Bronchial epithelial cell (primary cell): ENCODE results near the gene OR7G3. TPM values are rescaled to one million over a fixed set of nuclear protein-coding genes. Genes with fewer than 3 reads are reported as not detected.

Experiments
- DNase-seq: peaks from one replicate; pipeline ENCODE4 v3.0.0-alpha.2; 2010; ENCODE audit warnings: low read depth
- FAIRE-seq: peaks from 2 replicates; lab custom pipeline; 2011; peaks lifted over from hg19 to GRCh38; lab: Jason Lieb, UNC
- H3K27me3 ChIP-seq: 2 replicates; pipeline ENCODE4 v1.5.1; 2011; ENCODE audit warnings: low read length; ENCODE audit not compliant: control insufficient read depth, insufficient read depth
- H3K36me3 ChIP-seq: 2 replicates; pipeline ENCODE4 v1.5.1; 2011; ENCODE audit warnings: low read length; ENCODE audit not compliant: control insufficient read depth, insufficient read depth
- H3K4me3 ChIP-seq: 2 replicates; pipeline ENCODE4 v1.5.1; 2011; ENCODE audit warnings: mild to moderate bottlenecking, low read depth, low read length, control low read depth
- total RNA-seq: library from RNA; depleted of rRNA; stranded (reverse); fragments of >200 nt; gene quantifications from 2 replicates; pipeline ENCODE4 v1.2.1, GENCODE V29; 2014
- TF ChIP-seq, protein P1 (sequence below): IDR thresholded peaks from 2 replicates; pipeline ENCODE4 v1.5.1; 2011; ENCODE audit warnings: mild to moderate bottlenecking, moderate library complexity, low read length, control low read depth, inconsistent platforms; ENCODE audit not compliant: insufficient read depth, severe bottlenecking

OR7G3 gene
- total RNA-seq, 1 donor from 2014 or later = not detected

DNA sequence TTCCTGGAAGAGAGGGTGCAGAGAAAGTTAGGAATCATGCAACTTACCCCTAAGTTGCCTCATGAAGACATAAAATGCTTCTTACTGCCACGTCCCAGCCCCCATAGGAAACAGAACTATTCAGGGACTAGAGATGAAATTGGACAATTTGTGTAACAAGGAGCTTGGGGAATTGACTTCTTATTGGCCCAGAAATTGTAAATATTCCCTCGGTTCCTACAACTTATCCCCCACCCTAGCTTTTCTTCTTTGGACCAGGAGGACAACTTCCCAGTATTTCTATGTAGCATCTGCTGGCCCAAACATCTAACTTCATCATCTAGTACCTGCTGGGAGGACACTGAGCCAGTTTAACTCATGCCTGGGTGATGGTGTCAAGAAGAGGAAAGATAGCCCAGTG is 40.0 kb downstream of the OR7G3 start, which contains the start of gene OR1M1:
OR1M1 (plus strand) TSS at position 301 of the 400 bp plus-strand sequence. CDS start 6,184 bp downstream, outside the sequence.
- Histone ChIP-seq H3K27me3 (no peaks in the 10 kb centered on the region), H3K4me3 (no peak within 1 kb of the TSS), H3K36me3 (no peaks in the 10 kb centered on the region)
- DNase-seq (no peak), FAIRE-seq (no peak)
- TF ChIP-seq, protein P1, sequence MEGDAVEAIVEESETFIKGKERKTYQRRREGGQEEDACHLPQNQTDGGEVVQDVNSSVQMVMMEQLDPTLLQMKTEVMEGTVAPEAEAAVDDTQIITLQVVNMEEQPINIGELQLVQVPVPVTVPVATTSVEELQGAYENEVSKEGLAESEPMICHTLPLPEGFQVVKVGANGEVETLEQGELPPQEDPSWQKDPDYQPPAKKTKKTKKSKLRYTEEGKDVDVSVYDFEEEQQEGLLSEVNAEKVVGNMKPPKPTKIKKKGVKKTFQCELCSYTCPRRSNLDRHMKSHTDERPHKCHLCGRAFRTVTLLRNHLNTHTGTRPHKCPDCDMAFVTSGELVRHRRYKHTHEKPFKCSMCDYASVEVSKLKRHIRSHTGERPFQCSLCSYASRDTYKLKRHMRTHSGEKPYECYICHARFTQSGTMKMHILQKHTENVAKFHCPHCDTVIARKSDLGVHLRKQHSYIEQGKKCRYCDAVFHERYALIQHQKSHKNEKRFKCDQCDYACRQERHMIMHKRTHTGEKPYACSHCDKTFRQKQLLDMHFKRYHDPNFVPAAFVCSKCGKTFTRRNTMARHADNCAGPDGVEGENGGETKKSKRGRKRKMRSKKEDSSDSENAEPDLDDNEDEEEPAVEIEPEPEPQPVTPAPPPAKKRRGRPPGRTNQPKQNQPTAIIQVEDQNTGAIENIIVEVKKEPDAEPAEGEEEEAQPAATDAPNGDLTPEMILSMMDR = no peak

DNA sequence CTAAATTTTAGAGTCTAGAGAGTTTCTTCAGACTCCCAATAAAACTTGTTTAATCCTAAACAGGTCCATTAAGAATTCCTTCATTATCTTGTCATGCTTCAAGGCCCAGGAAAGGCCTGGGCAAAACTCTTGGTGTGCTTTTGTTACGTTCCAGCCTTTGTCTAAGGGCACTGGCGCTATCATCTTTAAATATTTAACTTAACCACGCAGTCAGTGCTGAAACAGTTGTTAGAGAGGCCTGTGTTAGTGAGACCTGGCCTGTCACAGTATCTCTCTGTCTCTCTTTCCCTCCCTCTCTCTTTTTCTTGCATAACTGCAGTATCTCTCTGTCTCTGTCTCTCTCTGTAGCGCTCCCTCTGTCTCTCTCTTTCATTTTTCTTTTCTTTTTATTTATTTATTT is 48.1 kb downstream of the OR7G3 start:
- Histone ChIP-seq H3K27me3 (no peaks in the 10 kb centered on the region), H3K36me3 (no peaks in the 10 kb centered on the region), H3K4me3 (no peak overlapping the region)
- DNase-seq = no peak
- no peak for FAIRE-seq
- TF ChIP-seq, protein P1 = no peak

- TF ChIP-seq, protein P1 = no peak
- no peaks in the 10 kb centered on the region for H3K36me3 ChIP-seq
- no peaks in the 10 kb centered on the region for H3K27me3 ChIP-seq
- DNase-seq (no peak), FAIRE-seq (no peak)
- no peak overlapping the region for H3K4me3 ChIP-seq
Observed at GRCh38 chr19:9076901-9077300, 49.8 kb downstream of the OR7G3 start.

Other genes starting within 250 kb of the OR7G3 start
- 0.26 TPM in 2 replicates for gene MUC16, start 116.5 kb downstream of the OR7G3 start, total RNA-seq
- gene OR1M1, start 39.9 kb downstream of the OR7G3 start, total RNA-seq = not detected in 2 replicates
- gene OR7G2, start 19.5 kb downstream of the OR7G3 start, total RNA-seq = not detected in 2 replicates
- not detected in 2 replicates for gene OR7G1, start 11.2 kb downstream of the OR7G3 start, total RNA-seq
- gene ZNF317, start 13.4 kb upstream of the OR7G3 start, total RNA-seq = 11.6 and 15.4 TPM in 2 replicates
- not detected in 2 replicates for gene OR7D2, start 52.0 kb upstream of the OR7G3 start, total RNA-seq
- not detected in 2 replicates for gene OR7D4, start 92.6 kb upstream of the OR7G3 start, total RNA-seq
- gene OR7E24, start 124.0 kb upstream of the OR7G3 start, total RNA-seq = not detected in 2 replicates
- 8.8 and 11.6 TPM in 2 replicates for gene ZNF699, start 182.9 kb upstream of the OR7G3 start, total RNA-seq
- 10.8 and 12.1 TPM in 2 replicates for gene ZNF559, start 197.2 kb upstream of the OR7G3 start, total RNA-seq
- gene ZNF177, start 236.1 kb upstream of the OR7G3 start, total RNA-seq = 0.79 and 1.2 TPM in 2 replicates